GM12878 (cell line): Measurements from ENCODE around the gene CDKL1. TPM values are rescaled to one million over a fixed set of nuclear protein-coding genes. Genes with fewer than 3 reads are reported as not detected.

Source experiments
- ASH2L ChIP-seq: fragments of 300-600, 200-600 bp; sonication (generic); IDR thresholded peaks from 2 replicates; pipeline ENCODE4 v1.6.1; 2017; ENCODE audit warnings: low read depth, mild to moderate bottlenecking, borderline replicate concordance
- ATF7 ChIP-seq: fragments of 450-650 bp; IDR thresholded peaks from 2 replicates; pipeline ENCODE4 v1.6.1; 2016; ENCODE audit warnings: low read depth, mild to moderate bottlenecking
- BCL11A ChIP-seq: IDR thresholded peaks from 2 replicates; pipeline ENCODE4 v1.6.1; 2011; ENCODE audit warnings: low read depth, low read length
- IKZF2 ChIP-seq, 2 experiments: fragments of 450-650 bp; IDR thresholded peaks; 2 replicates each; pipeline ENCODE4 v1.6.1; 2017; ENCODE audit warnings: mild to moderate bottlenecking in 2 of 2, moderate library complexity in 2 of 2
- JUND ChIP-seq: IDR thresholded peaks from 2 replicates; pipeline ENCODE4 v1.6.1; 2012; ENCODE audit warnings: low read depth, mild to moderate bottlenecking, low read length, improper control_type of control experiment, moderate library complexity
- MXI1 ChIP-seq: fragments of 150-350 bp; IDR thresholded peaks from 2 replicates; pipeline ENCODE4 v1.6.1; 2011; ENCODE audit warnings: low read depth, mild to moderate bottlenecking, inconsistent platforms, low read length, improper control_type of control experiment
- NFYA ChIP-seq: IDR thresholded peaks from 2 replicates; pipeline ENCODE4 v1.6.1; 2011; ENCODE audit warnings: low read depth, mild to moderate bottlenecking, low read length, improper control_type of control experiment, borderline replicate concordance
- POU2F2 ChIP-seq: IDR thresholded peaks from 3 replicates; pipeline ENCODE4 v1.6.1; 2011; ENCODE audit warnings: low read depth, mild to moderate bottlenecking, low read length, borderline replicate concordance
- SMAD1 ChIP-seq: fragments of 450-650 bp; IDR thresholded peaks from 2 replicates; pipeline ENCODE4 v1.6.1; 2018; ENCODE audit warnings: mild to moderate bottlenecking, low read depth; ENCODE audit not compliant: partially characterized antibody
- SREBF1 ChIP-seq: IDR thresholded peaks from 2 replicates; pipeline ENCODE4 v1.6.1; 2012; ENCODE audit warnings: mild to moderate bottlenecking, low read length
- SREBF2 ChIP-seq: IDR thresholded peaks from 2 replicates; pipeline ENCODE4 v1.6.1; 2012; ENCODE audit warnings: mild to moderate bottlenecking, low read length
- TAF1 ChIP-seq: IDR thresholded peaks from 2 replicates; pipeline ENCODE4 v1.6.1; 2011; ENCODE audit warnings: mild to moderate bottlenecking, low read depth, low read length, borderline replicate concordance
- TCF12 ChIP-seq: IDR thresholded peaks from 2 replicates; pipeline ENCODE4 v1.6.1; 2011; ENCODE audit warnings: low read depth, mild to moderate bottlenecking, low read length
- ZNF217 ChIP-seq: fragments of 450-650 bp; IDR thresholded peaks from 2 replicates; pipeline ENCODE4 v1.6.1; 2017; ENCODE audit warnings: antibody characterized with exemption, mild to moderate bottlenecking
- ZNF384 ChIP-seq: IDR thresholded peaks from 2 replicates; pipeline ENCODE4 v1.6.1; 2012; ENCODE audit warnings: low read depth, mild to moderate bottlenecking, low read length, improper control_type of control experiment, borderline replicate concordance
- ZNF592 ChIP-seq: fragments of 450-650 bp; IDR thresholded peaks from 2 replicates; pipeline ENCODE4 v1.6.1; 2017; ENCODE audit warnings: mild to moderate bottlenecking, moderate library complexity
- polyA plus RNA-seq, 11 experiments: library from polyadenylated mRNA; depleted of rRNA in 4 of 11; unstranded in 6 of 11; stranded (reverse) in 5 of 11; fragments of >200 nt; fragmentation: Nextera tagmentation in 4 of 11; fragmentation: Illumina TruSeq in 1 of 11; extraction: Ambion mirVana in 4 of 11; extraction: Trizol in 1 of 11; gene quantifications; 1 replicate in 1 of 11; 2 replicates in 10 of 11; pipeline versions ENCODE4 v1.2.1 to v1.2.3, GENCODE V29; 2011 to 2016; ENCODE audit warnings: inconsistent platforms in 2 of 11, missing spikeins in 2 of 11, low read depth in 1 of 11
- total RNA-seq, 4 experiments: library from RNA; depleted of rRNA in 3 of 4; stranded (reverse); fragments of >200 nt in 3 of 4; fragmentation: Illumina TruSeq in 1 of 4; extraction: Trizol in 1 of 4; gene quantifications; 2 replicates each; pipeline versions ENCODE4 v1.2.1 to v1.2.3, GENCODE V29; 2013 to 2021

The CDKL1 gene
- total and polyA plus RNA-seq, 10 of the 15 experiments (the other 5 are each of a cell fraction or from before 2014, with no cell fraction given): 9.0 to 19.0 (median 11.1) TPM

GRCh38 chr14:50380455-50380854 lies 16.2 kb downstream of the CDKL1 start (continued):
- no peak for TF ChIP-seq ZNF592
- TF ChIP-seq MXI1: no peak
- TF ChIP-seq ASH2L: no peak
- no peak for TF ChIP-seq SREBF2
- TF ChIP-seq NFYA: no peak
- TF ChIP-seq POU2F2: no peak
- TF ChIP-seq ZNF217: no peak
- no peak for TF ChIP-seq TCF12
- TF ChIP-seq ZNF384: no peak
- no peak for TF ChIP-seq BCL11A
- no peak for TF ChIP-seq JUND
- no peak for TF ChIP-seq ATF7
- TF ChIP-seq TAF1: no peak
- TF ChIP-seq SREBF1: no peak
- TF ChIP-seq SMAD1: no peak
- TF ChIP-seq IKZF2 (IDR thresholded peaks at IDR 0.05): no peak
